Stimulated activated CD4-positive, alpha-beta T cell treated with anti-CD3 and anti-CD28 coated beads, Interleukin-15, amount 100 ng/mL, for 1 hour (primary cell): ENCODE measurements around the gene SANBR.

Experiments used
- DNase-seq, 2 donors: peaks; one replicate each; pipeline ENCODE4 v3.0.0-alpha.2; 2020; ENCODE audit warnings: low read depth in 1 of 2, low spot score in 1 of 2

SANBR gene

DNA sequence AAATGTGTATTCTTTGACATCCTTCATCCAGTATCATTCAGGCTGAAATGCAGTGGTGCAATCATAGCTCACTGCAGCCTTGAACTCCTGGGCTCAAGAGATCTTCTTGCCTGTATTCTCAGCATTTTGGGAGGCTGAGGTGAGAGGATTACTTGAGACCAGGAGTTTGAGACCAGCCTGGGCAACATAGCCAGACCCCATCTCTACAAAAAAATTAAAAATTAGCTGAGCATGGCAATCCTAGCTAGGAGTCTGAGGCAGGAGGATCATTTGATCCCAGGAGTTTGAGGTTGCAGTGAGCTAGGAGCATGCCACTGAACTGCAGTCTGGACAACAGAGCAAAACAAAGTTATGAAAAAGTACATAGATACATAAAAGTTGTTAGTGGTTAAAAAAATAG, 24.1 kb downstream of the SANBR start:
- DNase-seq = no peak

DNA sequence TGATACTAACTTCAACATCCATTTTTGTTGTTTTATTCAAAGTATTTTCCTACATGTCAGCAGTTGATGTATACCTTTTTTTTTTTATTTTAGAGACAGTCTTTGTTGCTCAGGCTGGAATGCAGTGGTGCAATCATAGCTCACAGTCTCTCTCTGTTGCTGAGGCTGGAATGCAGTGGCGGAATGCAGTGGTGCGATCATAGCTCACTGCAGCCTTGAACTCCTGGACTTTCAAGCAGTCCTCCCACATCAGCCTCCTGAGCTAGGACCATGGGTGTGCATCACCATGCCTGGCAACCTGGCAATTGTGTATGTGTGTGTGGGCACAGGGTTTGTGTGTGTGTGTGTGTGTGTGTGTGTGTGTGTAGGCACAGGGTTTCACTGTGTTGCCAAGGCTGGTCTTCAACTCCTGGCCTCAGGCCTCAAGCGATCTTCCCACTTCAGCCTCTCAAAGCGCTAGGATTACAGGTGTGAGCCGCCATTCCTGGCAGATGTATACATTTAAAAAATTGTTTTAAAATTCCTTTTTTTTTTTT, 24.8 kb downstream of the SANBR start:
- no peak for DNase-seq

DNA sequence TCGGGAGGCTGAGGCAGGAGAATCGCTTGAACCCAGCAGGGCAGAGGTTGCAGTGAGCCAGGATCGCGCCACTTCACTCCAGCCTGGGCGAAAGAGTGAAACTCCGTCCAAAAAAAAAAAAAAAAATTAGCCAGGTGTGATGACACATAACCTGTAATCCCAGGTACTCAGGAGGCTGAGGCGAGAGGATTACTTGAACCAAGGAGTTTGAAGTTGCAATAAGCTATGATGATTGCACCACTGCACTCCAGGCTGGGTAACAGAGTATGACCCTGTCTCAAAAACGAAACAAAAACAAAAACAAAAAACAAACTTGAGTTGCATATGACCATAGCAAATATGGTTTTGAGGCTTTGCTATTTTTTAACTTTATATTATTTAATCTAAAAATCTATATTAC, 25.8 kb downstream of the SANBR start:
- no peak for DNase-seq

DNA sequence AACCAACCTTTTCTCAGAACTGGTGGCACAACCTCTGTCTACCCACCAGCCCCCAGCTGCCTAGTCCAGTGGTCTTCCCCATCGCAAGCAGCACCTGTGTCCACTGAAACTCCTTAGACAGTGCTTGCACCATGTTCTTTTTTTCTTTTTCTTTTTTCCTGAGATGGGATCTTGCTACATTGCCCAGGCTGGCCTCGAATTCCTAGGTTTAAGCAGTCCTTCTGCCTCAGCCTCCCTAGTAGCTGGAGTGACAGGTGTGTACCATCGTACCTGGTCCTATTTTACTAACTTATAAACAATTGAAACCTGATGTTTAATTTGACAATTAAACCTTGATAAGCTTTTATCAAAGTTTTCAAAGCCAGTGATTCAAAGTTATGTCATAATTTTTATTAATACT, 30.8 kb downstream of the SANBR start:
- no peak for DNase-seq

DNA sequence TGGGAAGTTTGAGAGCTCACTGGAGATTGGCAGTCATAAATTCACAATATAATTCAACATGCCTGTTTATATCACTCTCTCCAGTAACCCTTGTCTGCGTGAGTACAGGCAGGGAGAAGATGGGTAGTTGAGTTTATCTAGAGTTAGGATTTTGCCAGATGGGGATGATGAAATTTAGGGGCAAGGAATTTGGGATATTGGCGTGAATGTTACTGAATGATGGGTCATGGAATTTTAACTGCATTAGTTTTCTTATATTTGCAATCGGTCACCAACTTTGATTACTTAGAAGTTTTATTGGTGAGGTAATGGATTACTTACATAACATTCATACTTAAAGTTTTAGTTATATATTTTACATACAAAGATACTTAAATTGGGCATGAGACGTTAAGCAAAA, 35.1 kb downstream of the SANBR start:
- DNase-seq = no peak

DNA sequence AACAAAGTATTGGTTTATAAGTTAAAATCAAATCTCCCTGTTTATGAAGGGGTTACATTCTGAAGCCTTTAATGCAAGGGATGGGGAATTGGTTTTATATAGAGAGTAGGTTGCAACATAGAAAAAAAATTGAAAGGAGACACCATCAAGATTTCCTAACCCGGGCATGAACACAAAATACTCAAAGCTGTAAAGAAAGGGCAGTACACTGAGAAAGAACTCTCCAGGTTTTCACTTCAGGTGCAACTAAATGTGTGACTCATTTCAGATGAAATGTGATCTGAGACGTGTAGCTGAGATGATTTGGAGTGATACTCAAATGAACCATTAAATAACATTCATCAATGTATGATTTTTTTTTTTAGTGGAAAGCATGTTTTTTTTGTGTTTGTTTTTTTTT, 43.6 kb downstream of the SANBR start:
- no peak for DNase-seq

DNA sequence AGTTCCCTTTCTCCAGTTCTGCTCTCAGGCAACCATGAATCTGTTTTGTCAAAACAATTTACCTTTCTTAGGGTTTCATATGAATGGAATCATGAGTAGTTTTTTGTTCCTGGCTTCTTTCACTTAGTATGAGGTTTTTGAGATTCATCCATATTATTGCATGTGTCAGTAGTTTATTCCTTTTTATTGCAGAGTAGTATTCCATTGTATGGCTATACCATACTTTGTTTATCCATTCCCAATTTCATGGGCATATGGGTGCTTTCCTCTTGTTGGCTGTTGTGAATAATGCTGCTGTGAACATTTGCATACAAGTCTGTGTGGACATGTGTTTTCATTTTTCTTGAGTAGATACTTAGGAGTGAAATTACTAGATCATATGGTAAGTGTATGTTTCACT, 46.0 kb downstream of the SANBR start:
- DNase-seq = no peak

DNA sequence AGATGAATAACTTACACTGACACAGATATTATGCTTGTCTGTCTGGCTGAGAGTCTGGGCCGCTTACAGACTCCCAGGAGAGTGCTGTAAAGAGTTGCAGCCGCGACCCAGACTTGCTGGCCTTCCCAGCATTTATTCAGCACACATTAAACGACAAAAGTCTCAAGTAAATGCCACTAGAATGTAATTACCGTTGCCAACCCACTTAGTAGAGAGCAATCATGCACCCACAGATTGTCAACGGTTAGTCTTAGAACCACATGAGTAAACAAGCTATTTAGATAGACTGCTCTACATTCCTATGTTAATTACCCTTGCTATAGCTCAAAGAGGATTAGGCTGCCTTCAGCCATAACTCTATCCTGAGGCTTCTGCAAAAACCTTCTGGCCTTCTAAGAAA, 48.5 kb downstream of the SANBR start:
- no peak for DNase-seq
